DND-41 (cell line): ENCODE measurements around the gene MEIS1.

Source experiments
- EZH2 ChIP-seq: IDR thresholded peaks from 3 replicates; pipeline ENCODE4 v1.6.1; 2012; ENCODE audit warnings: borderline replicate concordance, low read depth, mild to moderate bottlenecking, moderate library complexity, low read length, inconsistent platforms; ENCODE audit not compliant: severe bottlenecking
- TF ChIP-seq, protein P1 (sequence below): IDR thresholded peaks from 2 replicates; pipeline ENCODE4 v1.5.1; 2012; ENCODE audit warnings: borderline replicate concordance, low read length, moderate library complexity, mild to moderate bottlenecking; ENCODE audit not compliant: poor library complexity, severe bottlenecking; ENCODE audit errors: extremely low read depth

DNA sequence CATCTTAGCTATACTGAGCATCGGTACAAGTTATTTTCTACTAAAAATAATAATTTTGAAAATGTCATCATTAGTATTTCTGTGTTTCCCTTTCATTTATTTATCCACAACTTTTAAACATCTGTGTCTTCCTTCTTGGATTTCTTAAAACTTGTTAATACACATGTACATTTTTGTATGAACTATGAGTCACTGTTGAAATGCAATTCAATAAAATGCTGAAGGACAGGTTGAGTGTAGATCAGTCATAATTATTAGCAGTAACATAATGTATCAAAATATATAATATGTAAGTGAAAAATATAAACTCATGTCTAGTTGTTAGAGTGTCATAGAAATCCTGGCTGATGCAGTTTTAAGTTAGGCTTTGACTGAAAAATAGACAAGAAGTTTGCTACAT, 115.9 kb downstream of the MEIS1 start:
- TF ChIP-seq, protein P1, sequence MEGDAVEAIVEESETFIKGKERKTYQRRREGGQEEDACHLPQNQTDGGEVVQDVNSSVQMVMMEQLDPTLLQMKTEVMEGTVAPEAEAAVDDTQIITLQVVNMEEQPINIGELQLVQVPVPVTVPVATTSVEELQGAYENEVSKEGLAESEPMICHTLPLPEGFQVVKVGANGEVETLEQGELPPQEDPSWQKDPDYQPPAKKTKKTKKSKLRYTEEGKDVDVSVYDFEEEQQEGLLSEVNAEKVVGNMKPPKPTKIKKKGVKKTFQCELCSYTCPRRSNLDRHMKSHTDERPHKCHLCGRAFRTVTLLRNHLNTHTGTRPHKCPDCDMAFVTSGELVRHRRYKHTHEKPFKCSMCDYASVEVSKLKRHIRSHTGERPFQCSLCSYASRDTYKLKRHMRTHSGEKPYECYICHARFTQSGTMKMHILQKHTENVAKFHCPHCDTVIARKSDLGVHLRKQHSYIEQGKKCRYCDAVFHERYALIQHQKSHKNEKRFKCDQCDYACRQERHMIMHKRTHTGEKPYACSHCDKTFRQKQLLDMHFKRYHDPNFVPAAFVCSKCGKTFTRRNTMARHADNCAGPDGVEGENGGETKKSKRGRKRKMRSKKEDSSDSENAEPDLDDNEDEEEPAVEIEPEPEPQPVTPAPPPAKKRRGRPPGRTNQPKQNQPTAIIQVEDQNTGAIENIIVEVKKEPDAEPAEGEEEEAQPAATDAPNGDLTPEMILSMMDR = no peak
- no peak for TF ChIP-seq EZH2
